Liver (tissue), 9 donors: Measurements from ENCODE around the gene PELI2. TPM values are rescaled to one million over a fixed set of nuclear protein-coding genes. Genes with fewer than 3 reads are reported as not detected.

ENCODE experiments used
- DNase-seq: peaks from one replicate; pipeline ENCODE4 v3.0.0-alpha.2; 2017; ENCODE audit warnings: low spot score
- H3K27ac ChIP-seq, 2 donors: one replicate each; pipeline ENCODE4 v1.7.0; 2013; ENCODE audit warnings: inconsistent platforms in 2 of 2, low read length in 2 of 2, control low read depth in 1 of 2, low read depth in 1 of 2, mild to moderate bottlenecking in 1 of 2
- H3K27me3 ChIP-seq, 4 donors: one replicate each; pipeline versions ENCODE4 v1.6.1 to v1.7.0; 2013; ENCODE audit warnings: low read length in 3 of 4, inconsistent platforms in 1 of 4, mild to moderate bottlenecking in 1 of 4, moderate library complexity in 1 of 4; ENCODE audit not compliant: control insufficient read depth in 4 of 4, insufficient read depth in 4 of 4
- H3K36me3 ChIP-seq, 4 donors: one replicate each; pipeline versions ENCODE4 v1.6.1 to v1.7.0; 2013; ENCODE audit warnings: low read length in 3 of 4, mild to moderate bottlenecking in 3 of 4, low read depth in 1 of 4, moderate library complexity in 1 of 4; ENCODE audit not compliant: control insufficient read depth in 4 of 4, insufficient read depth in 3 of 4
- H3K4me1 ChIP-seq, 4 donors: one replicate each; pipeline versions ENCODE4 v1.6.1 to v1.7.0; 2013; ENCODE audit warnings: low read length in 3 of 4, mild to moderate bottlenecking in 3 of 4, moderate library complexity in 1 of 4; ENCODE audit not compliant: control insufficient read depth in 4 of 4, insufficient read depth in 4 of 4
- H3K4me3 ChIP-seq, 3 donors: one replicate each; pipeline versions ENCODE4 v1.6.1 to v1.7.0; 2013; ENCODE audit warnings: low read length in 3 of 3, control low read depth in 1 of 3, low read depth in 1 of 3, mild to moderate bottlenecking in 1 of 3
- H3K9ac ChIP-seq, 2 donors: one replicate each; pipeline ENCODE4 v1.7.0; 2013; ENCODE audit warnings: low read length in 2 of 2, mild to moderate bottlenecking in 2 of 2, moderate library complexity in 2 of 2, control low read depth in 1 of 2, low read depth in 1 of 2
- H3K9me3 ChIP-seq, 4 donors: one replicate each; pipeline versions ENCODE4 v1.6.1 to v1.7.0; 2013; ENCODE audit warnings: low read length in 3 of 4; ENCODE audit not compliant: control insufficient read depth in 4 of 4
- EGR1 ChIP-seq, 2 donors: IDR thresholded peaks; 2 replicates each; pipeline ENCODE4 v1.6.1; 2016 to 2018; ENCODE audit warnings: antibody characterized with exemption in 2 of 2, low read depth in 2 of 2
- FOXA1 ChIP-seq: IDR thresholded peaks from 2 replicates; pipeline ENCODE4 v1.6.1; 2016; ENCODE audit warnings: antibody characterized with exemption
- FOXA2 ChIP-seq: IDR thresholded peaks from 2 replicates; pipeline ENCODE4 v1.6.1; 2016; ENCODE audit warnings: antibody characterized with exemption
- GABPA ChIP-seq, 2 donors: IDR thresholded peaks in 1 of 2; conservative IDR thresholded peaks in 1 of 2; 2 replicates each; pipeline ENCODE4 v1.6.1; 2016; ENCODE audit warnings: antibody characterized with exemption in 2 of 2, mild to moderate bottlenecking in 1 of 2, moderate library complexity in 1 of 2
- HNF4A ChIP-seq, 2 donors: conservative IDR thresholded peaks; 2 replicates each; pipeline ENCODE4 v1.6.1; 2016; ENCODE audit warnings: antibody characterized with exemption in 2 of 2, mild to moderate bottlenecking in 2 of 2
- HNF4G ChIP-seq: IDR thresholded peaks from 2 replicates; pipeline ENCODE4 v1.6.1; 2016; ENCODE audit warnings: antibody characterized with exemption
- JUND ChIP-seq, 2 donors: IDR thresholded peaks; 2 replicates each; pipeline ENCODE4 v1.6.1; 2016; ENCODE audit warnings: antibody characterized with exemption in 2 of 2
- NR2F2 ChIP-seq: IDR thresholded peaks from 2 replicates; pipeline ENCODE4 v1.6.1; 2016; ENCODE audit warnings: antibody characterized with exemption
- RAD21 ChIP-seq, 2 donors: IDR thresholded peaks; 2 replicates each; pipeline ENCODE4 v1.6.1; 2016; ENCODE audit warnings: antibody characterized with exemption in 2 of 2, mild to moderate bottlenecking in 2 of 2
- RXRA ChIP-seq, 2 donors: IDR thresholded peaks; 2 replicates each; pipeline ENCODE4 v1.6.1; 2017 to 2018; ENCODE audit warnings: antibody characterized with exemption in 2 of 2, mild to moderate bottlenecking in 1 of 2
- SP1 ChIP-seq: IDR thresholded peaks from 2 replicates; pipeline ENCODE4 v1.6.1; 2018; ENCODE audit warnings: antibody characterized with exemption, mild to moderate bottlenecking
- TAF1 ChIP-seq: conservative IDR thresholded peaks from 2 replicates; pipeline ENCODE4 v1.6.1; 2016; ENCODE audit warnings: antibody characterized with exemption, mild to moderate bottlenecking
- YY1 ChIP-seq: IDR thresholded peaks from 2 replicates; pipeline ENCODE4 v1.6.1; 2016; ENCODE audit warnings: antibody characterized with exemption, mild to moderate bottlenecking
- WGBS: extraction: QIAGEN DNeasy Blood & Tissue Kit; methylation state at CpG from one replicate; pipeline ENCODE4 v1.1.7; 2013; 5-methylcytosine and 5-hydroxymethylcytosine counted together
- polyA plus RNA-seq, 2 donors: library from polyadenylated mRNA; stranded (reverse) in 1 of 2; unstranded in 1 of 2; fragments of 200-250 nt in 1 of 2; fragments of >200 nt in 1 of 2; fragmentation: Nextera tagmentation in 1 of 2; extraction: Ambion mirVana in 1 of 2; gene quantifications; one replicate each; pipeline versions ENCODE4 v1.2.1 to v1.2.3, GENCODE V29; 2013 to 2015
- total RNA-seq, 2 donors: library from RNA; depleted of rRNA; stranded (reverse); fragments of >200 nt; gene quantifications; one replicate each; pipeline ENCODE4 v1.2.3, GENCODE V29; 2014
- TF ChIP-seq, protein P1 (sequence below): IDR thresholded peaks from 2 replicates; pipeline ENCODE4 v1.6.1; 2016; ENCODE audit warnings: antibody characterized with exemption
- TF ChIP-seq, protein P2 (sequence below): fragments of 150-350 bp; IDR thresholded peaks from 2 replicates; pipeline ENCODE4 v1.5.1; 2017; ENCODE audit warnings: improper control_type of control experiment, low read depth, low read length; ENCODE audit not compliant: missing input control
- TF ChIP-seq, protein P3 (sequence below): IDR thresholded peaks from 2 replicates; pipeline ENCODE4 v1.6.1; 2016; ENCODE audit warnings: antibody characterized with exemption
- TF ChIP-seq, protein P4 (sequence below): IDR thresholded peaks from 2 replicates; pipeline ENCODE4 v1.6.1; 2016; ENCODE audit warnings: antibody characterized with exemption, mild to moderate bottlenecking
- donor health status: healthy.
- donor health status: healthy.
- donor health status: healthy.
- donor health status: healthy.
- donor health status: healthy.

PELI2 gene
- total and polyA plus RNA-seq, 4 donors = 0.68 to 2.9 (median 1.2) TPM

DNA sequence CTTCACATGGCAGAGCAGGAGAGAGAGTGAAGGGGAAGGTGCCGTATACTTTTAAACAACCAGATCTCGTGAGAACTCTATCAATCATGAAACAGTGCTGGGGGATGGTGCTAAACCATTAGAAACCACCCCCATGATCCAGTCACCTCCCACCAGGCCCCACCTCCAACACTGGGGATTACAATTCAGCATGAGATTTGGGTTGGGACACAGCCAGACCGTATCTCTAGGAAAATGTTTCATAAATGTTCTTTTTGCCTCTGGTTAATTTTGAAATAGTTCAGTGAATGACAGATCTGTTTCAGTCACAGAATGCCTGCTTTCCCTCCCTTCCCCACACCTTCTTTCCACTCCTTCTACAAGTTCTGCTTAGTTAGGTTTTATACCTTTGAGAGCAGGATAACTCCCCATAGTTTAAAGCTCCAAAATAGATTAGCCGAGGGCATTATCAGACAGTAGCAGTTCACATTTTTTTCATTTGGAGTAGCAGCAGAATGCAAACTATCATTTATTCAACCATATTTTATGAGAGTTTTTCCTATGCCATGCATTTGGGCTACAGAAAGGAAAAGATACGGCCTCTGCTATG, 27.1 kb downstream of the PELI2 start:
- TF ChIP-seq EGR1 (IDR thresholded peaks at IDR 0.05; ENCODE audit: low read depth in 2 of 2) = no peak
- TF ChIP-seq NR2F2 = no peak
- no peak for TF ChIP-seq HNF4A (conservative IDR thresholded peaks at IDR 0.05)
- no peak for TF ChIP-seq HNF4G
- TF ChIP-seq, protein P1, sequence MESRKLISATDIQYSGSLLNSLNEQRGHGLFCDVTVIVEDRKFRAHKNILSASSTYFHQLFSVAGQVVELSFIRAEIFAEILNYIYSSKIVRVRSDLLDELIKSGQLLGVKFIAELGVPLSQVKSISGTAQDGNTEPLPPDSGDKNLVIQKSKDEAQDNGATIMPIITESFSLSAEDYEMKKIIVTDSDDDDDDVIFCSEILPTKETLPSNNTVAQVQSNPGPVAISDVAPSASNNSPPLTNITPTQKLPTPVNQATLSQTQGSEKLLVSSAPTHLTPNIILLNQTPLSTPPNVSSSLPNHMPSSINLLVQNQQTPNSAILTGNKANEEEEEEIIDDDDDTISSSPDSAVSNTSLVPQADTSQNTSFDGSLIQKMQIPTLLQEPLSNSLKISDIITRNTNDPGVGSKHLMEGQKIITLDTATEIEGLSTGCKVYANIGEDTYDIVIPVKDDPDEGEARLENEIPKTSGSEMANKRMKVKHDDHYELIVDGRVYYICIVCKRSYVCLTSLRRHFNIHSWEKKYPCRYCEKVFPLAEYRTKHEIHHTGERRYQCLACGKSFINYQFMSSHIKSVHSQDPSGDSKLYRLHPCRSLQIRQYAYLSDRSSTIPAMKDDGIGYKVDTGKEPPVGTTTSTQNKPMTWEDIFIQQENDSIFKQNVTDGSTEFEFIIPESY = no peak
- TF ChIP-seq, protein P2, sequence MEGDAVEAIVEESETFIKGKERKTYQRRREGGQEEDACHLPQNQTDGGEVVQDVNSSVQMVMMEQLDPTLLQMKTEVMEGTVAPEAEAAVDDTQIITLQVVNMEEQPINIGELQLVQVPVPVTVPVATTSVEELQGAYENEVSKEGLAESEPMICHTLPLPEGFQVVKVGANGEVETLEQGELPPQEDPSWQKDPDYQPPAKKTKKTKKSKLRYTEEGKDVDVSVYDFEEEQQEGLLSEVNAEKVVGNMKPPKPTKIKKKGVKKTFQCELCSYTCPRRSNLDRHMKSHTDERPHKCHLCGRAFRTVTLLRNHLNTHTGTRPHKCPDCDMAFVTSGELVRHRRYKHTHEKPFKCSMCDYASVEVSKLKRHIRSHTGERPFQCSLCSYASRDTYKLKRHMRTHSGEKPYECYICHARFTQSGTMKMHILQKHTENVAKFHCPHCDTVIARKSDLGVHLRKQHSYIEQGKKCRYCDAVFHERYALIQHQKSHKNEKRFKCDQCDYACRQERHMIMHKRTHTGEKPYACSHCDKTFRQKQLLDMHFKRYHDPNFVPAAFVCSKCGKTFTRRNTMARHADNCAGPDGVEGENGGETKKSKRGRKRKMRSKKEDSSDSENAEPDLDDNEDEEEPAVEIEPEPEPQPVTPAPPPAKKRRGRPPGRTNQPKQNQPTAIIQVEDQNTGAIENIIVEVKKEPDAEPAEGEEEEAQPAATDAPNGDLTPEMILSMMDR = no peak
- TF ChIP-seq RAD21 (IDR thresholded peaks at IDR 0.05) = no peak
- no peak for TF ChIP-seq FOXA2
- no peak for TF ChIP-seq GABPA (IDR thresholded peaks at IDR 0.05 in 1 of 2, conservative IDR thresholded peaks at IDR 0.05 in 1 of 2)
- TF ChIP-seq SP1 = no peak
- no peak for TF ChIP-seq TAF1
- TF ChIP-seq, protein P3, sequence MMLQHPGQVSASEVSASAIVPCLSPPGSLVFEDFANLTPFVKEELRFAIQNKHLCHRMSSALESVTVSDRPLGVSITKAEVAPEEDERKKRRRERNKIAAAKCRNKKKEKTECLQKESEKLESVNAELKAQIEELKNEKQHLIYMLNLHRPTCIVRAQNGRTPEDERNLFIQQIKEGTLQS = no peak
- no peak for TF ChIP-seq RXRA (IDR thresholded peaks at IDR 0.05)
- TF ChIP-seq, protein P4, sequence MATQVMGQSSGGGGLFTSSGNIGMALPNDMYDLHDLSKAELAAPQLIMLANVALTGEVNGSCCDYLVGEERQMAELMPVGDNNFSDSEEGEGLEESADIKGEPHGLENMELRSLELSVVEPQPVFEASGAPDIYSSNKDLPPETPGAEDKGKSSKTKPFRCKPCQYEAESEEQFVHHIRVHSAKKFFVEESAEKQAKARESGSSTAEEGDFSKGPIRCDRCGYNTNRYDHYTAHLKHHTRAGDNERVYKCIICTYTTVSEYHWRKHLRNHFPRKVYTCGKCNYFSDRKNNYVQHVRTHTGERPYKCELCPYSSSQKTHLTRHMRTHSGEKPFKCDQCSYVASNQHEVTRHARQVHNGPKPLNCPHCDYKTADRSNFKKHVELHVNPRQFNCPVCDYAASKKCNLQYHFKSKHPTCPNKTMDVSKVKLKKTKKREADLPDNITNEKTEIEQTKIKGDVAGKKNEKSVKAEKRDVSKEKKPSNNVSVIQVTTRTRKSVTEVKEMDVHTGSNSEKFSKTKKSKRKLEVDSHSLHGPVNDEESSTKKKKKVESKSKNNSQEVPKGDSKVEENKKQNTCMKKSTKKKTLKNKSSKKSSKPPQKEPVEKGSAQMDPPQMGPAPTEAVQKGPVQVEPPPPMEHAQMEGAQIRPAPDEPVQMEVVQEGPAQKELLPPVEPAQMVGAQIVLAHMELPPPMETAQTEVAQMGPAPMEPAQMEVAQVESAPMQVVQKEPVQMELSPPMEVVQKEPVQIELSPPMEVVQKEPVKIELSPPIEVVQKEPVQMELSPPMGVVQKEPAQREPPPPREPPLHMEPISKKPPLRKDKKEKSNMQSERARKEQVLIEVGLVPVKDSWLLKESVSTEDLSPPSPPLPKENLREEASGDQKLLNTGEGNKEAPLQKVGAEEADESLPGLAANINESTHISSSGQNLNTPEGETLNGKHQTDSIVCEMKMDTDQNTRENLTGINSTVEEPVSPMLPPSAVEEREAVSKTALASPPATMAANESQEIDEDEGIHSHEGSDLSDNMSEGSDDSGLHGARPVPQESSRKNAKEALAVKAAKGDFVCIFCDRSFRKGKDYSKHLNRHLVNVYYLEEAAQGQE = no peak
- no peak for TF ChIP-seq FOXA1
- no peak overlapping the region for H3K9ac ChIP-seq
- no peak for DNase-seq
- WGBS = 86% methylated on average over 5 of the region's 5 CpGs
- no peaks in the 10 kb centered on the region for H3K4me1 ChIP-seq
- no peaks in the 10 kb centered on the region for H3K36me3 ChIP-seq
- H3K9me3 ChIP-seq = no peaks in the 10 kb centered on the region
- no peak overlapping the region for H3K4me3 ChIP-seq
- H3K27me3 ChIP-seq = peaks cover 0 to 2% (median 0%) of the 10 kb centered on the region in 4 donors
- H3K27ac ChIP-seq = no peak overlapping the region

DNA sequence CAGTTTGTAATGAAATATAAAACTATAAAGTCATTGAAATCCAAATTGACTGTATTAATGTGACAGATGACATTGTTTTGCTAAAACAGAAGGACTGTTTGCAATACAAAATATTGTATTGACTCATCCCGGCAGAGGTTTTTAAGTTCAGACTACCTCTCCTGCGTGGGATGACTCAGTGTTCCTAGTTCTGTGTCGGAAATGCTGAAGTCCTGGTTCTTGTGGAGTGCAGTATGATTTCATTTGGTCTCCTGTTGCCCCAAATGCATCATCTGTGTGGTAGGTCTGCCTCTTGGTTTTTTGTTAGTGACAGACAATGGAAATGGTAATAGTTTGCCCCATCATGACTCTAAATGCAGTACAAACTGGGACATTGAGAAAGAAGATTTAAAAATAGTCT, 27.8 kb downstream of the PELI2 start:
- Histone ChIP-seq H3K27ac (no peak overlapping the region), H3K4me3 (no peak overlapping the region), H3K9me3 (no peaks in the 10 kb centered on the region), H3K9ac (no peak overlapping the region), H3K36me3 (no peaks in the 10 kb centered on the region), H3K27me3 (no peaks in the 10 kb centered on the region), H3K4me1 (no peaks in the 10 kb centered on the region)
- TF ChIP-seq SP1 (no peak), NR2F2 (no peak), FOXA2 (no peak), RXRA (IDR thresholded peaks at IDR 0.05) (no peak), JUND (IDR thresholded peaks at IDR 0.05) (no peak), EGR1 (IDR thresholded peaks at IDR 0.05; ENCODE audit: low read depth in 2 of 2) (no peak), TAF1 (no peak), YY1 (no peak), FOXA1 (no peak)
- TF ChIP-seq, protein P2 = no peak
- TF ChIP-seq, protein P1 = no peak
- no peak for DNase-seq
- 91% methylated on average over 3 of the region's 3 CpGs for WGBS
